Inflammatory macrophage (primary cell): ENCODE data around the gene CFAP20DC.
"Not testable (repeated sequence)": the region's sequence is repeated elsewhere in the genome, so short reads cannot be mapped to it uniquely, and the experiment has no call there.

Experiments used
- DNase-seq, 2 donors: peaks; one replicate each; pipeline ENCODE4 v3.0.0-alpha.2; 2020 to 2022

Gene CFAP20DC

DNA sequence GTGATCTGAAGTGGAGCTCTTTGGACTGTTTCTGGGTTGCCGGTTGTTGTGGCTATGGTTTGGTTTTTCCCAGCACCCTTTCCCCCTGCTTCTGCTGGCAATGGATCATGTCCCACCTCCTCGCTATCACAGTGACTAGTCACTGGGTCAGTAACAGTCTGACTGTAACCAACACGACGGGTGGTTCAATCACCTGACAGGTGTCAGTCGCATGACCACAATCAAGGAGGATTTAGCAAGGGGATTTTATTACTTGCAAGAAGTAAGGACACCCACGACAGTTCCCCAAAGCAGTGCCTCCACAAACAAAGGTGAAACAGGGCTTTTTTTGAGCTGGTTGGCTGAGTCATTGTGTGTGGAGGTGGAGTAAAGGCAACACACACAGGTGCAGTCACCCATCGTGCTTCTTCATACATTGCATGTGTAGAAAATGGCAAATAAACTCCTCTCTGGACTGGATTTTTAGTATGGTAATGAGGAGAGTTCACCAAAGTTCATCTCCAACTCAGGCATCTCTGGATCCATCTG, 324.4 kb downstream of the CFAP20DC start:
- DNase-seq, result no peak

DNA sequence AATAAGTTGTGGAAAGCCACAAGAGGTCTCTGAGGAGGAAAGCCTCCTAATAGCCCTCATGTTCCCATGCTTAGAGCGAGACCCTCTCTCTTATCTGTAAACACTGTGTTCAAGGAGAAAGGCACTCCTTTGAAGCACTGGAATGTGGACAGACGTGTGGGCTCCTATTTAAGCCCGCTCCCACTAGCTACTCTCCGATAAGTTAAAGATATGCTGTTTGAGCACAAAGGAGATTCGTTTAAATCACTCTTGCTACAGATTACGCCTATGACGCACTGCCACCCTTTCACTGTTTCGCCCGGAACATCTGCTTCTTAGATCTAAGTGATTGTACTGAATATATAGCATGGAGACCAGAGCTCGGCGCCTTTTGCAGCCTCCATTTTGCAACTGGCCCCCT, 325.5 kb downstream of the CFAP20DC start:
- DNase-seq, result no peak

DNA sequence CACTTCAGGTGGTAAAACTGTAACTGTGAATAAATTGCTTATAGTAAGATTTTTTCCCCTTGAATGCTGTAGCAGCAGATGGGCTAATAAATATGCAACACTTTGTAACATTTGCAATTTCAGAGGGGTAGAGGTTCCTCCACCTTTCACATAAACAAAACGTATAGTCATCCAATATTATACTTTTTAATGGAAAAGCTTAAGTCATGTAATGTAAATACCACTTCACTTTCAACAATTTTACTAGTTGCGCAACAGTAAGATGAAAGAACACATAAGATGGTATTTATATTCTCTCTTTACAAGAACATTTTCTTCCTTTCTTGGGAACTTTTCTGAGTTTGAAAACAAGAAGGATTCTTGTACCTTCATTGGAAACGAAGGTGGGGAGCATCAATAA, 326.7 kb downstream of the CFAP20DC start:
- DNase-seq, result no peak

DNA sequence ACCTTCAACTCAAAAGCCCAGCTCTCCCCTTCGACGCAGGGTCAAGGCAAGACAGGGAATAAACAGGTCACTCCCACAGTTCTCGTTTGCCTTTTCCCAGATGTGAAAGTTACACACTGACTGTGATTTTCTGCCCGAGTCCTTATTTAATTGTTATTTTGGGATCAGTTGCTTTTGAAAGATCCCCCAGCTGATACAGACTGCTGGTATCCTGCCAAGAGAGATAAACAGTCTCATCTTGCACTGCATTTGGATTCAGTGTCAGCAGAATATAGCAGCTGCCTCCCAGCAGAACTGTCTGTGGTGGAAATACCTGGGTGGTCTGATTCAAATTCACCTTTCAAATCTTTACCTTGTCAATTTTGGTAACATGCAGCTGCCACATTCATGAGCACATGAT, 327.3 kb downstream of the CFAP20DC start:
- DNase-seq, result no peak

DNA sequence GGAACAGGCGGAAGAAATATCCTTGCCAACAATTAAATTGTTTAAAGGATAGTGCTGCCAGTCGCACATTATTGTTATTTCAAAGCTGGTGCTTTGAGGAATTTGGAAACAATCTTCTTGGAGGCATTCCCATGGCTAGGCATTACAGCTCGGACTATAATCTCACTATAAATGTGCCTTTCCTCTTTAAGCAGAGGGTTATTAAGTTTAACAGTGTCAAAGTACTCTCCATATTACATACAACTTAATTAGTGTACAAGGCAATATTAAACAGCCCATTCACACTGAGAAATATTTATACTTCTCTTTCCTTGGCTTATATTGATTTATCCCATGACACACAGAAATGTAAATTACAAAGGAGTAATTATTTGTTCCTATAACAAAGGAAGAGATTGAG, 329.3 kb downstream of the CFAP20DC start:
- no peak for DNase-seq

DNA sequence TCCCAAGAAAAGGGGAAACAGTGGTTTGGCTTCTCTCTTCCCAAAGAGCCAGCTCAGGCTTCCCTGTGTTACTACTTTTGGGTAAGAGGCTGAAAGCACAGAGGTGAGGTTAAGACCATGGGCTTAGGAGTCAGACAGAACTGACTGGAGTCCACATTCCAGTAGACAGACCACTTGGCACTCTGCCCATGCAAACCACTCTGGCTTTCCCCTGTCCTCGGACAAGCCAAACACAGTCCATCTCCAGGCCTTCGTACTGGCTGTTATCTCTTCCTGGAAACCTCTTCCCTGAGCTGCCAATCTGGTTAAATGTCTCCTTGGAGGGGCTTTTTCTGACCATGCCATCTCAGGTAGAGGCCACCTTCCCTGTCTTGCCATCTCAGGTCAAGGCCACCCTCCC, 330.1 kb downstream of the CFAP20DC start:
- no peak for DNase-seq

DNA sequence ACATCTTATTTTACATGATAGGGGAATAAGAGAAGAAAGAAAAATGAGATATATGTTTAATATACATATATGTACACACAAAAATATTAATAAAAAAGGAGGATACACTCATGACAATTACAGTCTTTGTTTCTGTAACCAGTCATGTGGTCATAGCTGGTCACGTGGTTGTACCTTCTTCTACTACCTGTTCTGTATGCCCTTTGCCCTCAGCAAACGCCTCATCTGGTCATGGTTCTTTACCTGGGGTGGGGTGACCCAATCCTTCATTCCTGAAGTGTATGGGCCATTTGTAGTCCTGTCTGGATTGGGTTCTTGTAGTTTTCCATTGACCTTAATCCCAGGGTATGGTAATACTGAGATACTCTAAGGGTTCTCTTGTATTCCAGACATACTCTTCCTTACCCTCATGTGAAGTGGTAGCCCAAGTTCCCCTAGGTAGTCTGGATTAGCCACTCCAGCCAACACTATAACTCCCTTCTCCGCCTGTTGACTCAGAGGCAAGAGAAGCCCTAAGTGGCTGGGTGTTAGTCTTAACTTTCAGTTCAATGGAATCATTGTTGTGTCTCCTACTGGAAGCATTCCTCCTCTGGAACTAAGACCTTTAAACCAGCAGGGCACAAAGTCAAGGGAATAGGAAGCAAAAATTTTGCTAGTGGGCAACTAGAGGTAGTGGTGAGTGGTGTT, 336.0 kb downstream of the CFAP20DC start:
- no peak for DNase-seq

DNA sequence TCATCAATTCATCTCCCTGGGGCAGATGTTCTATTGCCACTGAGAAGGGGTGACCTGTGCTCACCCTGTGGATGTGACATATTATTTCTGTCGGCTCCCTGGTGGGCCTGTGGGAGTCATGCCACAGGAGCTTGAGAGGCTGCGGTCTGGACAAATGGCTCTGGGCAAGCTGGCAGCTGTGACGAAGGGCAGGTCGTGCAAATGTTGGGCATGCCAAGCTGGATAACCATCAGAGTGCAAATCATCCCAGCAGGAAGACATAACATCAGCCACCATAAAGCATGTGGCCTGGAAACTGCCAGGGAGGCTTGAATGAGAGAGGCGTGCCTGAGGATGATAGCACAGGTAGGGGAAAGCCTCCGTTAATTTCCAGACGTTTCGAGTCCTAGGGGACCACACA, 338.0 kb downstream of the CFAP20DC start:
- no peak for DNase-seq

DNA sequence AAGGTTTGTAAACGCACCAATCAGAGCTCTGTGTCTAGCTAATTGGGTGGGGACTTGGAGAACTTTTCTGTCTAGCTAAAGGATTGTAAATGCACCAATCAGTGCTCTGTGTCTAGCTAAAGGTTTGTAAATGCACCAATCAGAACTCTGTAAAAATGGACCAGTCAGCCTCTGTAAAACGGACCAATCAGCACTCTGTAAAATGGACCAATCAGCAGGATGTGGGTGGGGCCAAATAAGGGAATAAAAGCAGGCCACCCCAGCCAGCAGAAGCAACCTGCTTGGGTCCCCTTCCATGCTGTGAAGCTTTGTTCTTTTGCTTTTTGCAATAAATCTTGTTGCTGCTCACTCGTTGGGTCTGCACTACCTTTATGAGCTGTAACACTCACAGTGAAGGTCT, 340.8 kb downstream of the CFAP20DC start:
- not testable (repeated sequence) for DNase-seq

DNA sequence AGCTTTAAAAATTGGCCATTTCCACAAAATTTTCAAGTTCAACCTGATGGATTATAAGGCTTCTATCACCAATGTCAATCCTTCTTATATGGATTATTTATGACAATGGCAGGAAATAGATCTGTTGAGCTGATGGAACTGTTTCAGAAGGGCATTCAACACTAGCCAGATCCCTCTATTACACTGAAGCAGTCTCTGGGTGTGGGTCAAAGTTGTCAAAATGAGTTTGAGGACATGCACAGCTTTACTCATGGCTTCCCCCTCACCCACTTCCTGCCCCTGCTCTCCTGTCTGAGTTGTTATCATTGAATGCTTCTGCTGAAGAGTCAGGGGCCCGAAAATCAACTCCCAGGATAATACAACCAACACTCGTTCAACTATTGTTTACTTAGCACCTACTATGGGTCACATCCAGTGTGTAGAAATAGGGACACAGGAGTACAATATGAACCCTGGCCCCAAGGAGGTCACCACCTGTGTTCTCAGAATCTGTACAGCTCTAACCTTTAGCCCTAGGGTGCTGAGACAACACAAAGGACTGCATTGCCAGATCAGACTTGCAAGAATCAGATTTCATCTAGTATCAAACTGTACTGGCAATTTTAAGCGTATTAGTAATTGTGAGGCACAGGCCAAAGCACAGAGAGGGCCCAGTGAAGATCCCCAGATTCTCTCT, 341.6 kb downstream of the CFAP20DC start:
- no peak for DNase-seq

DNA sequence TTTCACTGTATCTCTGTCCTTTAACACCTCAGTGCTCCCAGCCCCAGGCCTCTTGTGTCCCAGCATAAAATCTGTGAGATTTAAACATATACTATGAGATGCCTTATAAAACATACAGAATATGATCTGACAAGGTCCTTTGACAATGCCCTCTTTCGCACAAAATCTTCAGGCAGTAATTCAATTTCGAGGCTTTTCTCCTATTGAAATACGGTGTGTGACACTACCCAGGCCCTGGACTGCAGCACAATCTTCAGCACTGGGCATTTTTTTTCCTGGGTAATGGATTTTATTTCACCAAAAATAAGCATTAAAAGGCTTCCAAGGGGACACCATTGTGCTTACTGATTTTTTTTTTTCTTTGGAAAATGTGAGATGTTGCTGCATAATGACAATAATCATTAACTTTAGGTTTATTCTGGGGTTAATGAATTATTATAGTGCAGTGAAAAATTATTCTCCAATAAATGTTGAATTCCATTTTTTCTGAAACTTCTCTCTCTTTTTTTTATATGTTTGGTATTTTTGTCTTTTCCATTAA, 342.4 kb downstream of the CFAP20DC start:
- no peak for DNase-seq

DNA sequence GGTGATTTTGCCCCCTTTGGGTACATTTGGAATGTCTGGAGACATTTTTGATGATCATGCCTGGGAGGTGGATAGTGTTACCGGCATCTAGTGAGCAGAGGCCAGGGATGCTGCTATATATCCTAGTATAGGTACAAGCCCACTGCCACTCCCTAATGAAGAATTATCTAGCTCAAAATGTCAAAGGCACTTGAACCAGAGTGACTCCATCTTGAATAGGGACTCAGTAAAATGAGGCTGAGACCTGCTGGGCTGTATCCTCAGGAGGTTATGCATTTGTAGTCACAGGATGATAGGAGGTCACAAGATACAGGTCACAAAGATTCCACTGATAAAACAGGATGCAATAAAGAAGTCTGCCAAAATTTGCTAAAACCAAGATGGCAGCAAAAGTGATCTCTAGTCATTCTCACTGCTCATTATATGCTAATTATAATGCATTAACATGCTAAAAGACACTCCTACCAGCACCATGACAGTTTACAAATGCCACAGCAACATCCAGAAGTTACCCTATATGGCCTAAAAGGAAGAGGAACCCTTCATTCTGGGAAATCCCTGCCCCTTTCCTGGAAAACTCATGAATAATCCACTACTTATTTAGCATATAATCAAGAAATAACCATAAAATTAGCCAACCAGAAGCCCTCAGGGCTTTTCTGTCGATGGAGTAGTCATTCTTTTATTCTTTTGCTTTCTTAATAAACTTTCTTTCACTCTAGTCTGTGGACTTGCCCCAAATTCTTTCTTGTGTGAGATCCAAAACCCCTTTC, 343.2 kb downstream of the CFAP20DC start:
- no peak for DNase-seq

DNA sequence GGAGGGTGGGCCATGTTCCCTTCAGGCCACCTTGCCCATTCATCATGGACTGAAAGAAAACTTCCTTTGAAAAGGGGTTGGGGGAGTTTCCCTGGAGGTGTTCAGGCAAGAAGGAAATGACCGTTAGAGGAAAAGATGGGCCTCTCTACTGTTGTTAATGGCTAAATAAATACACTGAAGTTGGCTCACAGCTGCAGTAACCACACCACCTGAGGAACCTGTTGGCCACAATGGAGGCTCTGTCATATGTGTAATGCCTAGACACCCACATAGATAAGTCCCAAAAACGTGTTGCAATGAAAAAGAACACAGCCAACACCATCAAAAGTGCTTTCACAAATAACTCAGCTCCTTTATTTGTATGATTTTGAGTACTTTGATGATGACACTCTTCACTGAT, 345.1 kb downstream of the CFAP20DC start:
- DNase-seq, result no peak

DNA sequence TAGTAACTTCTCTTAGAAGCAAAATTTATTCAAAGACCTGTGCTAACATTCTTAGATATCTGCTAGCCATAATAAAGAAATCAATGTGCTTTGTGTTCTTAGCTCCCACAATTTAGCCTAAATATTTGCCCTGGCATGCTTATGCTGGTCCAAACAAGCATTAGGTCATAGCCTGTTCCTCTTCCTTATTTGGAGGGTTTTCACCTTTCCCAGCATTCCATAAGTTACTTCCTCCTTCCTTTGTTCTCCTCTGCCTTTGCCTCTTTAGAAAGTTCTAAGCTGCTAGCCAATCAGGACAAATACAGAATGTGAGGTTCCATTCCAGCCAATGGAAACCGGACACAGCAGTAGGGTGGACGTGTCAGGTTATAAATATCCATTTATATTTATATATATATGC, 345.5 kb downstream of the CFAP20DC start:
- peak in 1 of 2 donors; percentile 11 for DNase-seq

DNA sequence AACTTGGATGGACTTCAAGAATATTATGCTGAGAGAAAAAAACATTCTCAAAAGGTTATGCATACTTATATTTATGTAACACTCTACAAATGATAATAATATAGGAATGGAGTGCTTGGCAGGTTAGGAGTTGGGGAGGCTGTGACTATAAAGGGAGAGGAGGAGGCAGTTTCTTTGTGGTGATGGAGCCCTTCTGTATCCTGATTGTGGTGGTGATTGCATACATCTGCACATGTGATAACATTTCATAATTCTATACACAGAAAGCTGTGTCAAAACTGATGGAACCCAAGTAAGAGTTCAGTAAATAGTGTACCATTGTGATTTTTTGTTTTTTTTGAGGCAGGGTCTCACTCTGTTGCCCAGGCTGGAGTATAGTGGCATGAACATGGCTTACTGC, 351.6 kb downstream of the CFAP20DC start:
- DNase-seq, result peak; percentile 21 to 48

DNA sequence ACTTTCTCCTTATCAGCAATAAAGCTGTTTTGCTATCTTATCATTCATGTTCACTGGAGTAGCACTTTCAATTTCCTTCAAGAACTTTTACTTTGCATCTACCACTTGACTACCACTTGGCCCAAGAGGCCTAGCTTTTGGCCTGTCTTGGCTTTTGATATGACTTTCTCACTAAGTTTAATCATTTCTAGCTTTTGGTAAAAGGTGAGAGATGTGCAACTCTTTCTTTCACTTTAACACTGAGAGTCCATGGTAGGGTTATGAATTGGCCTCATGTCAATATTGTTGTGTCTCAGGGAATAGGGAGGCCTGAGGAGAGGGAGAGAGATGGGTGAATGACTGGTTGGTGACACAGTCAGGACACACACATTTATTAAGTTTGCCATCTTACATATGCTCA, 352.3 kb downstream of the CFAP20DC start:
- DNase-seq, result no peak

DNA sequence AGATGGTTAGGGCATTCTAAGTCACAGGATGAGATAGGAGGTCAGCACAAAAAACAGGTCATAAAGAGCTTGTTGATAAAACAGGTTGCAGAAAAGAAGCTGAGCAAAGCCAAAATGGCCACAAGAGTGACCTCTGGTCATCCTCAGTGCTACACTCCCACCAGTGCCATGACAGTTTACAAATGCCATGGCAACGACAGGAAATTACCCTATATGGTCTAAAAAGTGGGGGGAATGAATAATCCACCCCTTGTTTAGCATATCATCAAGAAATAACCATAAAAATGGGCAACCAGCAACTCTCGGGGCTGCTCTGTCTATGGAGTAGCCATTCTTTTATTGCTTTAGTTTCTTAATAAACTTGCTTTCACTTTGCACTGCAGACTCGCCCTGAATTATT, 353.0 kb downstream of the CFAP20DC start:
- DNase-seq, result not testable (repeated sequence)

DNA sequence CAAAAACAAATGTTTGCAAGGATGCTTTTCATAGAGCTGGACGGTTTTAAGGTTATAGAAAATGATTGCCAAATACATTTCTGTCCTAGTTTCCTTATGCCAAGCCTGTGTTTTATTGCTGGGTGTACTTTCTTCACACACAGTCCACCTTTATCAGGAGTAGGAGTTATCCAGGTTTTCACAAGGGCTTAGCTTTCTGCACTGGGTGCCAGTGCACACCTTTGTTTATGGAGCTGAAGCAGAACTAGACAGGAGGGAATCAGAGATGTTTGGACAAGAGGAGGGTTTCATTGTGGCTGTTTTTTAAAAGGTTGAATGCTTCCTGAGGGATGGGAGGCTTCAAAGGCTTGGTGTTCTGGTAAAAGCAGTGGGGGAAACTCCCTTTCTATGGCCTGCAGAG, 353.7 kb downstream of the CFAP20DC start:
- DNase-seq, result no peak

DNA sequence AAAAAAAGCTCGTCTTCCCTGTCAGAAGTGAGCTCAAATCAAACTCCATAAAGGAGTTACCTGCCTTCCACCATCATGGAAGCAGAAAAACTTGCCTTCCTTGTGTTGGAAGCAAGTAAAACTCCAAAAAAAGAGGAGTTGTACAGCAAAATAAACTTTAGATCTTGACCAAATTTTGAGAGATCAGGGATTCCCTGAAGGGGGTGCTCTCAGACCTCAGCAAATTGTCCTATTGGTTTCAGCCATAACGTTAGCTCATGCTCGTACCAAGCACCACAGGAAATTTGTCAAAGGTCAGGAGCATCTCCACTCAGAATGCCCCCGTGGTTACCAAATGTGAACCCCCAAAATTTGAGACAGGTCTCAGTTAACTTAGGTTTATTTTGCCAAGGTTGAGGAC, 354.5 kb downstream of the CFAP20DC start:
- DNase-seq, result not testable (repeated sequence)

DNA sequence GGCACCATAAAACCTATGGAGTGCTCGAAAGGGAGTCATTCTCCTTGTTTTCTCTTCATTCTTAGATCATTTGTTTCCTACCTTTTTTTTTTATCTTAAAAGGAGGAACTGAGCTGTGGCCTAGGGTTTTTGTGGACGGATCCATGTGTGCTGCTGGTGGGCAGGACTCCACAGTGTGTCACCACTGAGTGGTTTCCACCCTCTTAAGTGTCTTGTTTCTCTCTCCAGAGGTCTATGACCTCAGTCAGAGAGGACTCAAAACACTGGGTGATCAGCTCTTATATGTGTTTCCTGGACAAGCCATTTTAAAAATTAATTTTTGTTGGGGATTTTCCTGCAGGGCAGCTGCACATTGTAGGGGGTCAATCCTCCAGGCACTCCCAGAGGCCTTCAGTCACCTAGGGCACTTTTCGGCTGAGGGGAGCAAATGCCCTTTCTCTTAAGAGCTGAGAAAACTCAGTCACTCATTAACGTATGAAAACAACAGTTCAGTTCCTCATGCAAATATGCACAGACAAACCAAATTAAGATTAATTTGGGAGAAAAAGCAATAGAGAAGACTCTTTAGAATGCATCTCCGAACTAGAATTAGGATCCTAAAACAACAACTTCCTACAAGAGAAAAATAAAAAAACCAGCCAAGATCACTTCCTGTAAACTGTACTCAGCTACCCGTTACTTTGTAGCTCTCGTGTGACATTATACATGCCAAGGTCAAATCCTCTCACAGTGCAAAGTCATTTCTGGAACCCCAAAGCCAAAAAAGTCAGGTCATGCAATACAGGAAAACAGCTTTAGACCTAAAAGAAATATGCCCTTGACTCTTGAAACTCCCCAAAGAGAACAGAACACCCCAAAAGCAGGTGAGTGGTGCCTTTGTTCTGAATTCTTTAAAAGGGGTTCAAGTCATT, 355.6 kb downstream of the CFAP20DC start:
- peak; percentile 61 to 81 for DNase-seq

DNA sequence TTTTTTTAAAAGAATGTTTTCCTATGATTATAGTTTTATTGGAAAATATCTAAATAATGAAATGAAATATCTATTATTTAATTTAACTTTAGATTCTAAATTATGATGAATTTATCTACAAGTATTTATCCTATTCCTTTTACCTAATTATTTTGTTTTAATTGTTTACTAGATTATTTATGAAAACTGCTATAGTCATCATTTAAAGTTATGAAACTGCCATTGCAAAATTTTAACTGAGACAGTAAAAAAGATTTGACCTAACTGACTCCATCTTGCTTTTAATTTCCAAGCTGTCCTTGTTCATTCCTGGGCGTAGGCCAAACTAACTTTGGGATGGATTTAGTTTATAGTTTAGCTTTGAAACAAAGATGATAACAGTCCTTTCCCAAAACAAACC, 357.3 kb downstream of the CFAP20DC start:
- no peak for DNase-seq
